Measurements from ENCODE around the gene PCID2.

DNA sequence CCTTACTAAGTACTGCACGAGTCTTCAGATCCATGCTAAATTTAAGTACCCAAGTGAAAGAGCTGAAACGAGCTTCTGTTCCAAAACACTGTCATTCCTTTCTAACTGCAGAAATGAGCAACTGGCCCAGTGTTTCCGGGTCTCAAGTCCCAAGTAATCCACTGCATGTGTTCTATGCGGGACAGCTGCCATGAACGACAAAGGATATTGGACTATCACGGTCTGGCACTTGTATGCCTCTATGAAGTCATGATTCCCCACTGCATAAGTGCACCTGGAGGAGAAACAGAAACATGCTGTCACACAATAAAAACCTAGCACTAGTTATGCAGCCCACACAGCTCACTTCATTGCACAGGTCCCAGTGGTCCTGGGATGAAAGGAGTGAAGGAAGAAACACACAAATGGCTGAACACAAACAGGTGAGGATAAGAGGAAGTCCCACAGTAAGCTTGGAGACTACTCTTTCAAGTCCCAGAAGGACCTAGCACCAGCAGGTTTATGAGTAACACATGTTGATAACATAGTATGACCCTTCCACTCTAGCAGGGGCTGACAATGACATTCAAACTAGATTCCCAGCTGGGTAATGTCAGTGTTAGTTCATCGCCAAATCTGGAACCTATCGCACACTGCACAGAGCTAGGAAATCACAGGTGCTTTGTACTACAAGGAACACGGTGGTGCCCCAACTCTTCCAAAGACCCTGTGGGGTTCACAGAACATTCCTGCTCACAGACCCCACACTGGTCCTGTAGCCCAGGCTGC is 11.3 kb downstream of the PCID2 start:
- no peak for TF ChIP-seq SP1 (IDR thresholded peaks at IDR 0.05)
- no peak for TF ChIP-seq LEF1 (IDR thresholded peaks at IDR 0.05; ENCODE audit: borderline replicate concordance)
- TF ChIP-seq, protein P1, sequence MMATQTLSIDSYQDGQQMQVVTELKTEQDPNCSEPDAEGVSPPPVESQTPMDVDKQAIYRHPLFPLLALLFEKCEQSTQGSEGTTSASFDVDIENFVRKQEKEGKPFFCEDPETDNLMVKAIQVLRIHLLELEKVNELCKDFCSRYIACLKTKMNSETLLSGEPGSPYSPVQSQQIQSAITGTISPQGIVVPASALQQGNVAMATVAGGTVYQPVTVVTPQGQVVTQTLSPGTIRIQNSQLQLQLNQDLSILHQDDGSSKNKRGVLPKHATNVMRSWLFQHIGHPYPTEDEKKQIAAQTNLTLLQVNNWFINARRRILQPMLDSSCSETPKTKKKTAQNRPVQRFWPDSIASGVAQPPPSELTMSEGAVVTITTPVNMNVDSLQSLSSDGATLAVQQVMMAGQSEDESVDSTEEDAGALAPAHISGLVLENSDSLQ (IDR thresholded peaks at IDR 0.05): no peak
- TF ChIP-seq ELF4 (IDR thresholded peaks at IDR 0.05): no peak

All from HEK293T (cell line).